GM23338 (cell line): Measurements from ENCODE around the gene OTOP2. TPM values are rescaled to one million over a fixed set of nuclear protein-coding genes. Genes with fewer than 3 reads are reported as not detected.
A peak's percentile ranks its signal among the peaks of the same experiment; 100 is the strongest.

Source experiments
- ATAC-seq: fragments of 200-7000 bp; cut with Tn5 transposase; 3 replicates; pipeline ENCODE4 v1.9.1; 2020
- DNase-seq: peaks from one replicate; pipeline ENCODE4 v3.0.0-alpha.2; 2015; ENCODE audit warnings: low spot score
- H2AFZ ChIP-seq: fragments of 200-600 bp; sonication (generic); 2 replicates; pipeline ENCODE4 v1.8.0; 2016; ENCODE audit warnings: antibody characterized with exemption, mild to moderate bottlenecking, moderate library complexity
- H3F3A ChIP-seq: fragments of 200-600 bp; sonication (generic); replicated peaks from 2 replicates; pipeline ENCODE4 v1.8.0; 2017; ENCODE audit warnings: antibody characterized with exemption, mixed run types, low read depth
- H3K27ac ChIP-seq: fragments of 200-600 bp; sonication (generic); 2 replicates; pipeline ENCODE4 v1.6.1; 2016; ENCODE audit warnings: low read depth
- H3K27me3 ChIP-seq: fragments of 200-600 bp; sonication (generic); 2 replicates; pipeline ENCODE4 v1.8.0; 2016; ENCODE audit warnings: mild to moderate bottlenecking, mixed run types, moderate library complexity; ENCODE audit not compliant: insufficient read depth
- H3K36me3 ChIP-seq: fragments of 200-600 bp; sonication (generic); 2 replicates; pipeline ENCODE4 v1.8.0; 2016; ENCODE audit warnings: mild to moderate bottlenecking; ENCODE audit not compliant: insufficient read depth
- H3K4me1 ChIP-seq: fragments of 200-600 bp; sonication (generic); 2 replicates; pipeline ENCODE4 v1.8.0; 2016; ENCODE audit warnings: mild to moderate bottlenecking, moderate library complexity; ENCODE audit not compliant: insufficient read depth
- H3K4me2 ChIP-seq: fragments of 200-600 bp; sonication (generic); 2 replicates; pipeline ENCODE4 v1.7.1; 2017; ENCODE audit warnings: mixed run types
- H3K4me3 ChIP-seq: fragments of 200-600 bp; sonication (generic); 2 replicates; pipeline ENCODE4 v1.6.1; 2016; ENCODE audit warnings: mixed run types
- H3K79me2 ChIP-seq: fragments of 200-600 bp; sonication (generic); replicated peaks from 2 replicates; pipeline ENCODE4 v1.8.0; 2017; ENCODE audit warnings: mild to moderate bottlenecking; ENCODE audit not compliant: insufficient read depth
- H3K9me2 ChIP-seq: fragments of 200-600 bp; sonication (generic); 2 replicates; pipeline ENCODE4 v1.8.0; 2017; ENCODE audit not compliant: insufficient read depth
- H4K20me1 ChIP-seq: fragments of 200-600 bp; sonication (generic); replicated peaks from 2 replicates; pipeline ENCODE4 v1.8.0; 2017; ENCODE audit warnings: mild to moderate bottlenecking; ENCODE audit not compliant: insufficient read depth
- H3K27ac Mint-ChIP-seq: 2 replicates; pipeline ENCODE4 v1.8.0; 2020; ENCODE audit warnings: inconsistent platforms, mild to moderate bottlenecking, moderate library complexity, mixed read lengths
- H3K27me3 Mint-ChIP-seq: 3 replicates; pipeline ENCODE4 v1.8.0; 2022; ENCODE audit warnings: low read depth, mild to moderate bottlenecking, moderate library complexity, mixed read lengths, inconsistent platforms; ENCODE audit not compliant: insufficient read depth, poor library complexity
- H3K36me3 Mint-ChIP-seq: 3 replicates; pipeline ENCODE4 v1.8.0; 2021; ENCODE audit warnings: low read depth, mild to moderate bottlenecking, inconsistent platforms, moderate library complexity, mixed read lengths
- H3K4me1 Mint-ChIP-seq: 3 replicates; pipeline ENCODE4 v1.8.0; 2020; ENCODE audit warnings: mild to moderate bottlenecking, inconsistent platforms, mixed read lengths
- H3K4me3 Mint-ChIP-seq: 3 replicates; pipeline ENCODE4 v1.8.0; 2021; ENCODE audit warnings: moderate library complexity, mild to moderate bottlenecking, inconsistent platforms, mixed read lengths
- H3K9me3 Mint-ChIP-seq: 3 replicates; pipeline ENCODE4 v1.8.0; 2020; ENCODE audit warnings: moderate library complexity, mild to moderate bottlenecking, inconsistent platforms, mixed read lengths
- CREB1 ChIP-seq: fragments of 250-450 bp; sonication (Bioruptor Pico); IDR thresholded peaks from 2 replicates; pipeline ENCODE4 v1.5.0; 2020; ENCODE audit warnings: low read depth, mild to moderate bottlenecking, moderate library complexity
- EZH2phosphoT487 ChIP-seq: fragments of 200-600 bp; sonication (generic); IDR thresholded peaks from one replicate; pipeline ENCODE4 v1.8.1; 2018; ENCODE audit warnings: antibody characterized with exemption; ENCODE audit not compliant: unreplicated experiment
- JUNB ChIP-seq: IDR thresholded peaks from one replicate; pipeline ENCODE4 v1.6.1; 2016; ENCODE audit warnings: antibody characterized with exemption; ENCODE audit not compliant: unreplicated experiment
- POLR2AphosphoS5 ChIP-seq: IDR thresholded peaks from 2 replicates; pipeline ENCODE4 v1.6.1; 2016; ENCODE audit warnings: antibody characterized with exemption, low read depth
- STAT1 ChIP-seq: IDR thresholded peaks from one replicate; pipeline ENCODE4 v1.6.1; 2016; ENCODE audit warnings: antibody characterized with exemption; ENCODE audit not compliant: unreplicated experiment
- ZNF331 ChIP-seq: fragments of 250-450 bp; sonication (Bioruptor Pico); IDR thresholded peaks from 2 replicates; pipeline ENCODE4 v1.5.0; 2020; ENCODE audit warnings: low read depth, mild to moderate bottlenecking, moderate library complexity
- ZNF462 ChIP-seq: fragments of 250-450 bp; sonication (Bioruptor Pico); IDR thresholded peaks from 2 replicates; pipeline ENCODE4 v1.5.0; 2020; ENCODE audit warnings: mild to moderate bottlenecking, moderate library complexity
- polyA plus RNA-seq: library from polyadenylated mRNA; unstranded; fragments of >200 nt; fragmentation: Nextera tagmentation; extraction: Ambion mirVana; gene quantifications from 2 replicates; pipeline ENCODE4 v1.2.1, GENCODE V29; 2016
- total RNA-seq: library from RNA; depleted of rRNA; stranded (reverse); fragments of >200 nt; shearing (Covaris generic); gene quantifications from 2 replicates; pipeline ENCODE4 v1.2.3, GENCODE V29; 2014
- TF ChIP-seq, protein P1 (sequence below): IDR thresholded peaks from one replicate; pipeline ENCODE4 v1.6.1; 2018; ENCODE audit warnings: antibody characterized with exemption; ENCODE audit not compliant: unreplicated experiment
- TF ChIP-seq, protein P2 (sequence below): IDR thresholded peaks from 2 replicates; pipeline ENCODE4 v1.6.1; 2016; ENCODE audit warnings: antibody characterized with exemption

OTOP2 gene
- total and polyA plus RNA-seq, 2 experiments from 2014 or later = not detected

DNA sequence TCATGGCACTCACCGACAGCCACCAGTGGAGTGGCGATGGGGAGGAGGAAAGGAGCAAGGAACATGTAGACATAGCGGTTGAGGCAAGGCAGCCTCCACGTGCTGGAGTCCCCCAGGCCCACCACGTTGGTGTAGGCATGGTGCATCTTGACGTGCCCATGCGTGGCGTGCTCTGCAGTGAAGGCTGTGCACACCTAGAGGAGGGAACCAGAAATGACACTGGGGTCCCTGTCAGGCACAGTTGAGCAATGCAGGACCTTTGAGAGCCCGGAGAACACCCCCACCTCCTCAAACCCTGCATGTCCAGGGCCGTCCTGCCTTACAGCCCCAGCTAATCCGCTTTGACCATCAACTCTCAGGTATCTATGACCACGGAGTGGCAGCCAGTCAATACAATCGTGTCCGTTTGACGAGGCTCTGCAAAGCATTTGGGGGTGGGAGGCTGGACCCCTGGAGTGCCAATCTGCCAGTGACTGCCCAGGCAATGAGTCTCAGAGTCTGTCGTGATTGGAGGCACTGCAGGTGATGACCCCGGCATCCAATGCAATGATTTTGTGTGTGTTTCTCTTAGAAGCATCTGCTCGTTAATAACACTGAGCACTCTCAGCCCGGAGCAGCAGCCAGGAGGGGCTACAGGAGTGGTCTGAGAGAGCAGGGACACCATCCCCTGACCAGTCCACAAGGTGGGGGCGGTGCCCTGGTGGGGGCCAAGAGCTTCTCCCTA, 41.4 kb upstream of the OTOP2 start (continued):
- no peak for TF ChIP-seq POLR2AphosphoS5
- TF ChIP-seq, protein P1, sequence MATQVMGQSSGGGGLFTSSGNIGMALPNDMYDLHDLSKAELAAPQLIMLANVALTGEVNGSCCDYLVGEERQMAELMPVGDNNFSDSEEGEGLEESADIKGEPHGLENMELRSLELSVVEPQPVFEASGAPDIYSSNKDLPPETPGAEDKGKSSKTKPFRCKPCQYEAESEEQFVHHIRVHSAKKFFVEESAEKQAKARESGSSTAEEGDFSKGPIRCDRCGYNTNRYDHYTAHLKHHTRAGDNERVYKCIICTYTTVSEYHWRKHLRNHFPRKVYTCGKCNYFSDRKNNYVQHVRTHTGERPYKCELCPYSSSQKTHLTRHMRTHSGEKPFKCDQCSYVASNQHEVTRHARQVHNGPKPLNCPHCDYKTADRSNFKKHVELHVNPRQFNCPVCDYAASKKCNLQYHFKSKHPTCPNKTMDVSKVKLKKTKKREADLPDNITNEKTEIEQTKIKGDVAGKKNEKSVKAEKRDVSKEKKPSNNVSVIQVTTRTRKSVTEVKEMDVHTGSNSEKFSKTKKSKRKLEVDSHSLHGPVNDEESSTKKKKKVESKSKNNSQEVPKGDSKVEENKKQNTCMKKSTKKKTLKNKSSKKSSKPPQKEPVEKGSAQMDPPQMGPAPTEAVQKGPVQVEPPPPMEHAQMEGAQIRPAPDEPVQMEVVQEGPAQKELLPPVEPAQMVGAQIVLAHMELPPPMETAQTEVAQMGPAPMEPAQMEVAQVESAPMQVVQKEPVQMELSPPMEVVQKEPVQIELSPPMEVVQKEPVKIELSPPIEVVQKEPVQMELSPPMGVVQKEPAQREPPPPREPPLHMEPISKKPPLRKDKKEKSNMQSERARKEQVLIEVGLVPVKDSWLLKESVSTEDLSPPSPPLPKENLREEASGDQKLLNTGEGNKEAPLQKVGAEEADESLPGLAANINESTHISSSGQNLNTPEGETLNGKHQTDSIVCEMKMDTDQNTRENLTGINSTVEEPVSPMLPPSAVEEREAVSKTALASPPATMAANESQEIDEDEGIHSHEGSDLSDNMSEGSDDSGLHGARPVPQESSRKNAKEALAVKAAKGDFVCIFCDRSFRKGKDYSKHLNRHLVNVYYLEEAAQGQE = no peak
- no peak for TF ChIP-seq EZH2phosphoT487
- no peak for TF ChIP-seq STAT1

DNA sequence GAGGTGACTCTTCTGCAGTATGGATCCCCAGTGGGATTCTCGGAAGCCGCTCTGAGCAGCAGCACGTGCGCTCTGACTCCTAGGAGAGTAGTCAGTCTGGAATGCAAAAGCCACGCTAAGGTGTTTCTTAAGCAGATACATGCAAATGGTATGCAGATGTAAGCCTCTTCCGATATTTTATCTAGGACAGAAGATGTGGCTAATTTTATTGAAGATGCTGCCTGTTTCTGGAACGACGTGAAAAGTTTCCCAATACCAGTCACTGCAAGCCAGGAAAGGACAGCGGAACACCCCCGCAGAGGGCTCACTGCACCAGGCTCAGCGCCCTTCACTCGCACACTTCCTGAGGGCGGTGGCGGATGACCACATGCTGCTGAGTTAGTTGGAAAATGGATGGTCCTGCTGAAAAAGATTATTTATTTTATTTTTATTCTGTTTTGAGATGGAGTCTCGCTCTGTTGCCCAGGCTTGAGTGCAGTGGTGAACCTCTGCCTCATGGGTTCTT, 40.8 kb upstream of the OTOP2 start:
- no peaks in the 10 kb centered on the region for H3K36me3 ChIP-seq
- Mint-ChIP-seq H3K9me3 (no peaks in the 10 kb centered on the region), H3K36me3 (no peaks in the 10 kb centered on the region), H3K27ac (no peak overlapping the region), H3K4me3 (no peak overlapping the region), H3K27me3 (peaks cover 14% of the 10 kb centered on the region), H3K4me1 (peaks cover 10% of the 10 kb centered on the region)
- H4K20me1 ChIP-seq = no peaks in the 10 kb centered on the region
- ATAC-seq (peak; percentile 58), DNase-seq (peak; percentile 46)
- H3K79me2 ChIP-seq = no peaks in the 10 kb centered on the region
- no peak overlapping the region for H3K4me3 ChIP-seq
- no peaks in the 10 kb centered on the region for H3F3A ChIP-seq
- H3K4me2 ChIP-seq = peak overlapping the region; percentile 64; the same call in 1 of the 2 replicates
- H3K27me3 ChIP-seq = no peaks in the 10 kb centered on the region
- no peaks in the 10 kb centered on the region for H3K9me2 ChIP-seq
- H3K27ac ChIP-seq = no peak overlapping the region
- H2AFZ ChIP-seq = 0 out of 2 replicates have a peak overlapping the region, but pooled peaks have one; percentile 9
- H3K4me1 ChIP-seq = peaks cover 6% of the 10 kb centered on the region; the same call in 1 of the 2 replicates
- TF ChIP-seq ZNF331 = no peak
- no peak for TF ChIP-seq EZH2phosphoT487
- TF ChIP-seq, protein P1 = no peak
- no peak for TF ChIP-seq CREB1 (CRISPR knock-in tag)
- TF ChIP-seq ZNF462 (CRISPR knock-in tag) = no peak
- no peak for TF ChIP-seq JUNB
- TF ChIP-seq, protein P2, sequence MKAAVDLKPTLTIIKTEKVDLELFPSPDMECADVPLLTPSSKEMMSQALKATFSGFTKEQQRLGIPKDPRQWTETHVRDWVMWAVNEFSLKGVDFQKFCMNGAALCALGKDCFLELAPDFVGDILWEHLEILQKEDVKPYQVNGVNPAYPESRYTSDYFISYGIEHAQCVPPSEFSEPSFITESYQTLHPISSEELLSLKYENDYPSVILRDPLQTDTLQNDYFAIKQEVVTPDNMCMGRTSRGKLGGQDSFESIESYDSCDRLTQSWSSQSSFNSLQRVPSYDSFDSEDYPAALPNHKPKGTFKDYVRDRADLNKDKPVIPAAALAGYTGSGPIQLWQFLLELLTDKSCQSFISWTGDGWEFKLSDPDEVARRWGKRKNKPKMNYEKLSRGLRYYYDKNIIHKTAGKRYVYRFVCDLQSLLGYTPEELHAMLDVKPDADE = no peak
